ENCODE data around the gene DEPDC5.

DEPDC5 gene

DNA sequence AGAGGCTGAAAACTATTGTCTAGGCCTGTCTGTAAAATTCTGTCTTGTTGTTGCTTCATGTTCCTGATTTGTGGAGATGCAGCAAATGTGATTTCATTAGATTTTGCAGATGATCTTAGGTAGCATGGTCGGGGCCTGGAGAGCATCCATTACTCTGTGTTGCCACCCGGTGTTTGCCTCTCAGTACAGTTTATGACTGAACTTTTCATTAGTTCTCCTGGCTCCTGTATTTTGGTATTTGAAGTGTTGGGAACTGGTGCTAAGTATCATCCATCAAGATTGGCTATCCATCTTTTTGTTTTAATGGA, 198.2 kb downstream of the DEPDC5 start:
- TF ChIP-seq HDGF (IDR thresholded peaks at IDR 0.05; ENCODE audit: borderline replicate concordance), result no peak
- TF ChIP-seq L3MBTL2 (conservative IDR thresholded peaks at IDR 0.05), result no peak
- ChIA-PET CTCF (no interaction called here), POLR2A (no interaction called here)
- DNase-seq (ENCODE audit: extremely low spot score), result no peak

DNA sequence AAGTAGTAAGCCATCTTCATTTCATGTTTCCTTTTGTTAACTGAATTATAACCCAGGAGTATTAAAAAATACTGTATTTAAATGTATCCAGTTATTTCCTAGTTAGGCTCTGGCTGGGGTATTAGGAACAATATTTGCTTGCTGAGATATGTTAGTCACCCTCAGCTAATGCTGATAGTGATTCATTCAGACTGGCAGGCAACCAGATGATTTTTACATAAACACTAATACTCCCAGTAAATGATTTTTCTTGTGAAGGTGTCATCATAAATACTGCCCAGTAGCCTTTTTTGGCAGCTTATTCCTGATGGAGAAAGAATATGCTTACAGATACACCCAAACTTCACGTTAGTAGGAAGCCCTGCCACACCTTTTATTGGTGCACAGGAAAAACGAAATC, 198.7 kb downstream of the DEPDC5 start:
- ChIA-PET CTCF (interaction anchor here (1.4 kb wide), 1 partner anchor 129 kb away, joined by 3 read pairs; no protein-coding TSS in a partner anchor), POLR2A (no interaction called here)
- DNase-seq (ENCODE audit: extremely low spot score), result no peak
- TF ChIP-seq SUZ12 (IDR thresholded peaks at IDR 0.05) (no peak), TARDBP (IDR thresholded peaks at IDR 0.05) (no peak), CTBP1 (IDR thresholded peaks at IDR 0.05; ENCODE audit: borderline replicate concordance) (no peak), L3MBTL2 (conservative IDR thresholded peaks at IDR 0.05) (no peak), FOXM1 (IDR thresholded peaks at IDR 0.05; ENCODE audit: borderline replicate concordance) (no peak)

DNA sequence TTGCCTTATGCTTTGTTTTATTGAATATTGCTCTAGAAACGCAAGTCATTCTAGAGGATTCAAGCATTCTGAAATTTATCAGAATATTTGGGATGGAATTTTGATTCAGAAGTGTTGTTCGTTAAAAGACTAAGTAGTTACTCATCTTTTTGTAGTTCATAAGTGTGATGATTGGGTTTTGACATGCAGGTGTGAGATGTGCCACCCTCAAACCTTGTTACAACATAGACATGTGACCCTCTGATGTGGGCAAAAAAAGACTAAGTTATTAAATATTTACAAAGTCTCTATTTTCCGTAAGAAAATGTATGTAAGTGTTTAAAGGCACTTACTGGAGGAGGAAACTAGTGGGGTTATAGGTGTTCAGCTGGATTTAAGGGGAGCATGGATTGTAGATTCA, 199.4 kb downstream of the DEPDC5 start:
- no peak for DNase-seq (ENCODE audit: extremely low spot score)
- ChIA-PET POLR2A (no interaction called here), CTCF (interaction anchor here (1.4 kb wide), 1 partner anchor 128 kb away, joined by 3 read pairs; no protein-coding TSS in a partner anchor)
- TF ChIP-seq TARDBP (IDR thresholded peaks at IDR 0.05) (no peak), FOXM1 (IDR thresholded peaks at IDR 0.05; ENCODE audit: borderline replicate concordance) (no peak), ZNF384 (IDR thresholded peaks at IDR 0.05) (no peak), NFRKB (IDR thresholded peaks at IDR 0.05) (no peak), ARNT (IDR thresholded peaks at IDR 0.05) (no peak), HDGF (IDR thresholded peaks at IDR 0.05; ENCODE audit: borderline replicate concordance) (no peak), FOXK2 (IDR thresholded peaks at IDR 0.05) (no peak), FOXA1 (IDR thresholded peaks at IDR 0.05) (no peak), L3MBTL2 (conservative IDR thresholded peaks at IDR 0.05) (no peak), LEF1 (IDR thresholded peaks at IDR 0.05; ENCODE audit: borderline replicate concordance) (no peak), CTBP1 (IDR thresholded peaks at IDR 0.05; ENCODE audit: borderline replicate concordance) (no peak), SUZ12 (IDR thresholded peaks at IDR 0.05) (no peak), ELF4 (IDR thresholded peaks at IDR 0.05) (no peak), BHLHE40 (IDR thresholded peaks at IDR 0.05; ENCODE audit: borderline replicate concordance) (no peak), SP1 (IDR thresholded peaks at IDR 0.05) (no peak)
- TF ChIP-seq, protein P1, sequence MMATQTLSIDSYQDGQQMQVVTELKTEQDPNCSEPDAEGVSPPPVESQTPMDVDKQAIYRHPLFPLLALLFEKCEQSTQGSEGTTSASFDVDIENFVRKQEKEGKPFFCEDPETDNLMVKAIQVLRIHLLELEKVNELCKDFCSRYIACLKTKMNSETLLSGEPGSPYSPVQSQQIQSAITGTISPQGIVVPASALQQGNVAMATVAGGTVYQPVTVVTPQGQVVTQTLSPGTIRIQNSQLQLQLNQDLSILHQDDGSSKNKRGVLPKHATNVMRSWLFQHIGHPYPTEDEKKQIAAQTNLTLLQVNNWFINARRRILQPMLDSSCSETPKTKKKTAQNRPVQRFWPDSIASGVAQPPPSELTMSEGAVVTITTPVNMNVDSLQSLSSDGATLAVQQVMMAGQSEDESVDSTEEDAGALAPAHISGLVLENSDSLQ (IDR thresholded peaks at IDR 0.05), result no peak

DNA sequence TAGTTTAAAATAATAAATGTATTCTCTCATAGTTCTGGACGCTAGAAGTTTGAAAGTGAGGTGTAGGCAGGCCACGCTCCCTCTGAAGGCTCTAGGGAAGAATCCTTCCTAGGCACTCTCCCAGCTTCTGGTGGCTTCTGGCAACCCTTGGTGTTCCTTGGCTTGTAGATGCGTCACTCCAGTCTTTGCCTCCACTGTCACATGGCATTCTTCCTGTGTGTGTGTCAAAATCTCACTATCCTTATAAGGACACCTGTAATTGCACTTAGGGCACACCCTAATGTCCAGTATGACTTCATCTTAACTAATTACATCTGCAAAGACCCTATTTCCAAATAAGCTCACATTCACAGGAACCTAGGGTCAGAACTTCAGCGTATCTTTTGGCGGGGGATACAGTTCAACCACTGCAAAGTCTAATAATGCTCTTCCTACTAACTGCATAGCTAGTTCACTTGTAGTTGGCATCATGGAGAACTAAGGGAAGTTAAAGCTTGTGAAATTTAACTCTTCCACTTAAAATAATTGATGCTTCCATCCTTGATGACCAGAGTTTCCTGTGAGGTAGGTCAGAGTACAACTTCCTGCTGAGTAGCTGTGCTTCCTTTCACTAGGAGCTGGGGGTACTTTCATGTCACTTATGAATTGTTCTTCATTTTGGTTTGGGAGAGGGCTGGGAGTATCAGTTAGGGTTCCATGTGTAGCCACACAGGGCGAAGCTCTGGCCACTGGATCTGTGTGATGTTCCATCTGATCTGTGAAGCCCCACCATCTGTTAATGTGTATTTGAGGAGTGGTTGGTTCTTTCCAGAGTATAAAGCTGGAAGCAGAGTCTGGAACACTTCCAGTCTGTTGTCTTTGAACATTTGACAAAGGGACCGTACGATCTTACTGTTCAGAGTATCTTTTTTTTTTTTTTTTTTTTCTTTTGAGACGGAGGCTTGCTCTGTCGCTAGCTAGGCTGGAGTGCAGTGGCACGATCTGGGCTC, 201.0 kb downstream of the DEPDC5 start:
- no peak for TF ChIP-seq LEF1 (IDR thresholded peaks at IDR 0.05; ENCODE audit: borderline replicate concordance)
- no peak for TF ChIP-seq FOXA1 (IDR thresholded peaks at IDR 0.05)
- TF ChIP-seq, protein P1 (IDR thresholded peaks at IDR 0.05), result no peak
- TF ChIP-seq NFRKB (IDR thresholded peaks at IDR 0.05), result no peak
- TF ChIP-seq CTBP1 (IDR thresholded peaks at IDR 0.05; ENCODE audit: borderline replicate concordance), result no peak
- no peak for TF ChIP-seq ARNT (IDR thresholded peaks at IDR 0.05)
- no peak for TF ChIP-seq FOXM1 (IDR thresholded peaks at IDR 0.05; ENCODE audit: borderline replicate concordance)
- TF ChIP-seq ELF4 (IDR thresholded peaks at IDR 0.05), result no peak
- no peak for TF ChIP-seq L3MBTL2 (conservative IDR thresholded peaks at IDR 0.05)
- TF ChIP-seq TARDBP (IDR thresholded peaks at IDR 0.05), result no peak
- TF ChIP-seq HDGF (IDR thresholded peaks at IDR 0.05; ENCODE audit: borderline replicate concordance), result no peak
- ChIA-PET POLR2A (interaction anchor here (0.6 to 1.7 kb wide), 4 partner anchors 10 to 293 kb away, joined by 4 to 9 read pairs (median 4); partner anchors contain the start of genes PISD and YWHAH), CTCF (interaction anchor here (0.6 to 4.8 kb wide), 2 partner anchors 15 to 570 kb away, joined by 3 to 32 read pairs; no protein-coding TSS in a partner anchor)
- no peak for DNase-seq (ENCODE audit: extremely low spot score)

DNA sequence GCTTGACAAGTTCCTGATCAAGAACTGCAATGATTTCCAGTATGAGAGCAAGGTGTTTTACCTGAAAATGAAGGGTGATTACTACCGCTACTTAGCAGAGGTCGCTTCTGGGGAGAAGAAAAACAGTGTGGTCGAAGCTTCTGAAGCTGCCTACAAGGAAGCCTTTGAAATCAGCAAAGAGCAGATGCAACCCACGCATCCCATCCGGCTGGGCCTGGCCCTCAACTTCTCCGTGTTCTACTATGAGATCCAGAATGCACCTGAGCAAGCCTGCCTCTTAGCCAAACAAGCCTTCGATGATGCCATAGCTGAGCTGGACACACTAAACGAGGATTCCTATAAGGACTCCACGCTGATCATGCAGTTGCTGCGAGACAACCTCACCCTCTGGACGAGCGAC, 202.5 kb downstream of the DEPDC5 start:
- ChIA-PET POLR2A (interaction anchor here (1.7 kb wide), 1 partner anchor 11 kb away, joined by 9 read pairs; the partner anchor contains the start of gene YWHAH), CTCF (interaction anchor here (4.8 kb wide), 1 partner anchor 14 kb away, joined by 32 read pairs; no protein-coding TSS in a partner anchor)
- no peak for DNase-seq (ENCODE audit: extremely low spot score)
- TF ChIP-seq L3MBTL2 (conservative IDR thresholded peaks at IDR 0.05) (no peak), TARDBP (IDR thresholded peaks at IDR 0.05) (no peak), ZNF384 (IDR thresholded peaks at IDR 0.05) (no peak), FOXA1 (IDR thresholded peaks at IDR 0.05) (no peak), CTBP1 (IDR thresholded peaks at IDR 0.05; ENCODE audit: borderline replicate concordance) (no peak), BHLHE40 (IDR thresholded peaks at IDR 0.05; ENCODE audit: borderline replicate concordance) (no peak), FOXM1 (IDR thresholded peaks at IDR 0.05; ENCODE audit: borderline replicate concordance) (no peak), SP1 (IDR thresholded peaks at IDR 0.05) (no peak), LEF1 (IDR thresholded peaks at IDR 0.05; ENCODE audit: borderline replicate concordance) (no peak), NFRKB (IDR thresholded peaks at IDR 0.05) (no peak), FOXK2 (IDR thresholded peaks at IDR 0.05) (no peak), SUZ12 (IDR thresholded peaks at IDR 0.05) (no peak), ELF4 (IDR thresholded peaks at IDR 0.05) (no peak), ARNT (IDR thresholded peaks at IDR 0.05) (no peak), HDGF (IDR thresholded peaks at IDR 0.05; ENCODE audit: borderline replicate concordance) (no peak)
- TF ChIP-seq, protein P1 (IDR thresholded peaks at IDR 0.05), result no peak

Data from HEK293T (cell line).